Mesodermal cell (in vitro differentiated cells): ENCODE results near the gene RBMY1F. TPM values are rescaled to one million over a fixed set of nuclear protein-coding genes. Genes with fewer than 3 reads are reported as not detected.
"Not testable (repeated sequence)": the region's sequence is repeated elsewhere in the genome, so short reads cannot be mapped to it uniquely, and the experiment has no call there.

Experiments
- H3K27ac ChIP-seq: 2 replicates; pipeline ENCODE4 v1.7.0; 2013; ENCODE audit warnings: mild to moderate bottlenecking, low read depth, low read length, moderate library complexity; ENCODE audit not compliant: severe bottlenecking
- H3K36me3 ChIP-seq: 2 replicates; pipeline ENCODE4 v1.7.1; 2013; ENCODE audit warnings: mild to moderate bottlenecking, low read length, moderate library complexity; ENCODE audit not compliant: control insufficient read depth, insufficient read depth
- H3K4me1 ChIP-seq: one replicate; pipeline ENCODE4 v1.7.1; 2013; ENCODE audit warnings: mild to moderate bottlenecking, low read length; ENCODE audit not compliant: insufficient read depth, control insufficient read depth, poor library complexity, severe bottlenecking
- H3K4me3 ChIP-seq: 2 replicates; pipeline ENCODE4 v1.7.0; 2013; ENCODE audit warnings: low read length, control low read depth, mild to moderate bottlenecking; ENCODE audit not compliant: insufficient read depth, poor library complexity, severe bottlenecking; ENCODE audit errors: extremely low read depth
- H3K9me3 ChIP-seq: 2 replicates; pipeline ENCODE4 v1.7.1; 2013; ENCODE audit warnings: mild to moderate bottlenecking, low read length, moderate library complexity; ENCODE audit not compliant: control insufficient read depth
- WGBS, 2 experiments: methylation state at CpG; one replicate each; pipeline ENCODE4 v1.1.5; 2013; ENCODE audit warnings: missing lambda C conversion rate in 2 of 2; ENCODE audit not compliant: insufficient coverage in 2 of 2; 5-methylcytosine and 5-hydroxymethylcytosine counted together
- polyA plus RNA-seq, 2 experiments: library from polyadenylated mRNA; stranded (reverse); fragments of 50-300 nt; gene quantifications; one replicate each; pipeline ENCODE4 v1.2.3, GENCODE V29; 2013

The RBMY1F gene
- polyA plus RNA-seq (2013, experiment 1 of 2) = not detected
- polyA plus RNA-seq (2013, experiment 2 of 2) = not detected

- not testable (repeated sequence) for H3K4me1 ChIP-seq, H3K4me3 ChIP-seq, H3K27ac ChIP-seq, H3K9me3 ChIP-seq, H3K36me3 ChIP-seq
- no CpG with 5 or more reads among the region's 31 CpGs for WGBS, 2 experiments
These were observed at the start of gene RBMY1F for GRCh38 chrY:22182823-22183222. RBMY1F (minus strand) TSS chrY:22182923; CDS start chrY:22180969, 1,954 bp downstream.

- H3K4me3 ChIP-seq, H3K9me3 ChIP-seq, H3K27ac ChIP-seq, H3K4me1 ChIP-seq, H3K36me3 ChIP-seq: not testable (repeated sequence)
- WGBS, 2 experiments = no CpG with 5 or more reads among the region's 4 CpGs
These were observed 31.6 kb downstream of the RBMY1F start for GRCh38 chrY:22151144-22151543.

GRCh38 chrY:22141011-22141695 is 41.6 kb downstream of the RBMY1F start:
- not testable (repeated sequence) for H3K9me3 ChIP-seq, H3K4me3 ChIP-seq, H3K36me3 ChIP-seq, H3K27ac ChIP-seq, H3K4me1 ChIP-seq
- no CpG with 5 or more reads among the region's 8 CpGs for WGBS, 2 experiments

- not testable (repeated sequence) for H3K36me3 ChIP-seq, H3K27ac ChIP-seq, H3K4me1 ChIP-seq, H3K9me3 ChIP-seq, H3K4me3 ChIP-seq
- no CpG with 5 or more reads among the region's 3 CpGs for WGBS, 2 experiments
These were observed 48.0 kb downstream of the RBMY1F start for GRCh38 chrY:22134719-22135118.

GRCh38 chrY:22130494-22130893 is 52.2 kb downstream of the RBMY1F start:
- no CpG with 5 or more reads among the region's 8 CpGs for WGBS, 2 experiments
- H3K36me3 ChIP-seq, H3K4me3 ChIP-seq, H3K27ac ChIP-seq, H3K4me1 ChIP-seq, H3K9me3 ChIP-seq: not testable (repeated sequence)
